ENCODE results near the gene MAP7D2.
"Not testable (repeated sequence)": the region's sequence is repeated elsewhere in the genome, so short reads cannot be mapped to it uniquely, and the experiment has no call there.

DNA sequence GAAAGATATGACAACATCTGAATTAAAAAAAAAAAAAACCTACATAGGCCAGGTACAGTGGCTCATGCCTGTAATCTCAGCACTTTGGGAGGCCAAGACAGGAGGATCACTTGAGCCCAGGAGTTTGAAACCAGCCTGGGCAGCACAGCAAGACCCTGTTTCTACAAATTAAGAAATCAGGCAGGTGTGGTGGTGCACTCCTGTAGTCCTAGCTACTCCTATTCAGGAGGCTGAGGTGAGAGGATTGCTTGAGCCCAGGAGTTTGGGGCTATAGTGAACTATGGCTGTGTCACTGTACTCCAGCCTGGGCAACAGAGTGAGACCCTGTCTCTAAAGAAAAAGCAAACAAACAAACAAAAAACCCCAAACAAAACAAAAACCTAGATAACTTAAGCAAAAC, 45.8 kb upstream of the MAP7D2 start:
- TF ChIP-seq YY1 (IDR thresholded peaks at IDR 0.05; ENCODE audit: extremely low read depth, insufficient replicate concordance, low read depth, low read length); POLR2A (IDR thresholded peaks at IDR 0.05; ENCODE audit: borderline replicate concordance, extremely low read depth, insufficient read depth, insufficient read length); EZH2 (IDR thresholded peaks at IDR 0.05): not testable (repeated sequence)
- TF ChIP-seq, protein P1, sequence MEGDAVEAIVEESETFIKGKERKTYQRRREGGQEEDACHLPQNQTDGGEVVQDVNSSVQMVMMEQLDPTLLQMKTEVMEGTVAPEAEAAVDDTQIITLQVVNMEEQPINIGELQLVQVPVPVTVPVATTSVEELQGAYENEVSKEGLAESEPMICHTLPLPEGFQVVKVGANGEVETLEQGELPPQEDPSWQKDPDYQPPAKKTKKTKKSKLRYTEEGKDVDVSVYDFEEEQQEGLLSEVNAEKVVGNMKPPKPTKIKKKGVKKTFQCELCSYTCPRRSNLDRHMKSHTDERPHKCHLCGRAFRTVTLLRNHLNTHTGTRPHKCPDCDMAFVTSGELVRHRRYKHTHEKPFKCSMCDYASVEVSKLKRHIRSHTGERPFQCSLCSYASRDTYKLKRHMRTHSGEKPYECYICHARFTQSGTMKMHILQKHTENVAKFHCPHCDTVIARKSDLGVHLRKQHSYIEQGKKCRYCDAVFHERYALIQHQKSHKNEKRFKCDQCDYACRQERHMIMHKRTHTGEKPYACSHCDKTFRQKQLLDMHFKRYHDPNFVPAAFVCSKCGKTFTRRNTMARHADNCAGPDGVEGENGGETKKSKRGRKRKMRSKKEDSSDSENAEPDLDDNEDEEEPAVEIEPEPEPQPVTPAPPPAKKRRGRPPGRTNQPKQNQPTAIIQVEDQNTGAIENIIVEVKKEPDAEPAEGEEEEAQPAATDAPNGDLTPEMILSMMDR (IDR thresholded peaks at IDR 0.05 in 2 of 3, conservative IDR thresholded peaks at IDR 0.05 in 1 of 3; ENCODE audit: borderline replicate concordance in 1 of 3, insufficient read depth in 1 of 3, low read depth in 2 of 3, low read length in 2 of 3): not testable (repeated sequence)

All from HCT116 (cell line).